IPS-15b (cell line): ENCODE results near the gene C12orf75.
"Not testable (repeated sequence)": the region's sequence is repeated elsewhere in the genome, so short reads cannot be mapped to it uniquely, and the experiment has no call there.

ENCODE experiments used
- H3K27me3 ChIP-seq: one replicate; pipeline ENCODE4 v1.6.1; 2013; ENCODE audit warnings: low read length; ENCODE audit not compliant: control insufficient read depth, insufficient read depth
- H3K36me3 ChIP-seq: one replicate; pipeline ENCODE4 v1.6.1; 2013; ENCODE audit warnings: low read length; ENCODE audit not compliant: control insufficient read depth, insufficient read depth
- H3K4me1 ChIP-seq: one replicate; pipeline ENCODE4 v1.6.1; 2013; ENCODE audit warnings: mild to moderate bottlenecking, low read length; ENCODE audit not compliant: control insufficient read depth, insufficient read depth
- H3K4me3 ChIP-seq: one replicate; pipeline ENCODE4 v1.5.1; 2013; ENCODE audit warnings: low read depth, low read length
- H3K9ac ChIP-seq: one replicate; pipeline ENCODE4 v1.6.1; 2013; ENCODE audit warnings: low read depth, mild to moderate bottlenecking, low read length
- H3K9me3 ChIP-seq: one replicate; pipeline ENCODE4 v1.6.1; 2013; ENCODE audit warnings: mild to moderate bottlenecking, low read length; ENCODE audit not compliant: control insufficient read depth, insufficient read depth

The C12orf75 gene

GRCh38 chr12:105313755-105314154 is 16.7 kb upstream of the C12orf75 start:
- not testable (repeated sequence) for H3K4me3 ChIP-seq, H3K36me3 ChIP-seq, H3K27me3 ChIP-seq, H3K9ac ChIP-seq, H3K4me1 ChIP-seq, H3K9me3 ChIP-seq

- Histone ChIP-seq H3K36me3 (no peaks in the 10 kb centered on the region), H3K4me3 (no peak overlapping the region), H3K4me1 (no peaks in the 10 kb centered on the region), H3K27me3 (peaks cover 2% of the 10 kb centered on the region), H3K9me3 (no peaks in the 10 kb centered on the region), H3K9ac (no peak overlapping the region)
Observed at GRCh38 chr12:105315130-105315529, 15.4 kb upstream of the C12orf75 start.

- Histone ChIP-seq H3K9ac (no peak overlapping the region), H3K27me3 (peaks cover 2% of the 10 kb centered on the region), H3K4me1 (no peaks in the 10 kb centered on the region)
Observed at GRCh38 chr12:105315726-105316125, 14.8 kb upstream of the C12orf75 start.

GRCh38 chr12:105316931-105317852 is 13.3 kb upstream of the C12orf75 start:
- no peaks in the 10 kb centered on the region for H3K4me1 ChIP-seq

More at GRCh38 chr12:105315726-105316125, 14.8 kb upstream of the C12orf75 start:
- no peak overlapping the region for H3K4me3 ChIP-seq
- no peaks in the 10 kb centered on the region for H3K9me3 ChIP-seq
- no peaks in the 10 kb centered on the region for H3K36me3 ChIP-seq

GRCh38 chr12:105317942-105318621 is 12.4 kb upstream of the C12orf75 start:
- Histone ChIP-seq H3K4me1 (no peaks in the 10 kb centered on the region), H3K4me3 (no peak overlapping the region), H3K9ac (no peak overlapping the region), H3K9me3 (no peaks in the 10 kb centered on the region), H3K27me3 (peaks cover 2% of the 10 kb centered on the region), H3K36me3 (no peaks in the 10 kb centered on the region)

More at GRCh38 chr12:105316931-105317852, 13.3 kb upstream of the C12orf75 start:
- Histone ChIP-seq H3K4me3 (no peak overlapping the region), H3K27me3 (peaks cover 2% of the 10 kb centered on the region), H3K36me3 (no peaks in the 10 kb centered on the region), H3K9me3 (no peaks in the 10 kb centered on the region), H3K9ac (no peak overlapping the region)

- H3K9ac ChIP-seq, result no peak overlapping the region
- H3K4me3 ChIP-seq, result no peak overlapping the region
- H3K4me1 ChIP-seq, result no peaks in the 10 kb centered on the region
- no peaks in the 10 kb centered on the region for H3K36me3 ChIP-seq
- peaks cover 2% of the 10 kb centered on the region for H3K27me3 ChIP-seq
- no peaks in the 10 kb centered on the region for H3K9me3 ChIP-seq
Observed at GRCh38 chr12:105318651-105319483, 11.6 kb upstream of the C12orf75 start.

- H3K4me1 ChIP-seq, result no peaks in the 10 kb centered on the region
- no peaks in the 10 kb centered on the region for H3K9me3 ChIP-seq
- no peaks in the 10 kb centered on the region for H3K36me3 ChIP-seq
- no peak overlapping the region for H3K4me3 ChIP-seq
- peaks cover 2% of the 10 kb centered on the region for H3K27me3 ChIP-seq
- H3K9ac ChIP-seq, result no peak overlapping the region
Observed at GRCh38 chr12:105319691-105320209, 10.7 kb upstream of the C12orf75 start.

GRCh38 chr12:105321125-105321524 is 9.4 kb upstream of the C12orf75 start:
- Histone ChIP-seq H3K4me3 (no peak overlapping the region), H3K9me3 (no peaks in the 10 kb centered on the region), H3K4me1 (no peaks in the 10 kb centered on the region), H3K27me3 (peaks cover 2% of the 10 kb centered on the region), H3K36me3 (no peaks in the 10 kb centered on the region), H3K9ac (no peak overlapping the region)

- Histone ChIP-seq H3K36me3 (no peaks in the 10 kb centered on the region), H3K4me3 (no peak overlapping the region), H3K4me1 (no peaks in the 10 kb centered on the region), H3K9me3 (no peaks in the 10 kb centered on the region), H3K9ac (no peak overlapping the region), H3K27me3 (peaks cover 2% of the 10 kb centered on the region)
Observed at GRCh38 chr12:105322070-105322469, 8.4 kb upstream of the C12orf75 start.

- Histone ChIP-seq H3K27me3 (peaks cover 18% of the 10 kb centered on the region), H3K4me1 (no peaks in the 10 kb centered on the region), H3K4me3 (no peak overlapping the region), H3K9me3 (no peaks in the 10 kb centered on the region), H3K9ac (no peak overlapping the region), H3K36me3 (no peaks in the 10 kb centered on the region)
Observed at GRCh38 chr12:105324704-105325103, 5.8 kb upstream of the C12orf75 start.

- H3K36me3 ChIP-seq, result no peaks in the 10 kb centered on the region
- no peaks in the 10 kb centered on the region for H3K9me3 ChIP-seq
- no peak overlapping the region for H3K9ac ChIP-seq
- H3K4me3 ChIP-seq, result no peak overlapping the region
- H3K4me1 ChIP-seq, result no peaks in the 10 kb centered on the region
- peaks cover 20% of the 10 kb centered on the region for H3K27me3 ChIP-seq
Observed at GRCh38 chr12:105325117-105325516, 5.4 kb upstream of the C12orf75 start.
